NCI-H748 treated with DMSO at 0.1 percent for 48 hours (cell line): ENCODE results near the gene E2F8.
"Not testable (repeated sequence)": the region's sequence is repeated elsewhere in the genome, so short reads cannot be mapped to it uniquely, and the experiment has no call there.

Experiments
- DNase-seq: peaks from one replicate; lab custom pipeline; 2025; lab: John Stamatoyannopoulos, UW

Gene E2F8

GRCh38 chr11:19240420-19241259 lies at the start of gene E2F8:
TSS of gene E2F8 (minus strand) at chr11:19240945. CDS start at chr11:19240121, 824 bp downstream.
- peak; percentile 86 for DNase-seq

DNA sequence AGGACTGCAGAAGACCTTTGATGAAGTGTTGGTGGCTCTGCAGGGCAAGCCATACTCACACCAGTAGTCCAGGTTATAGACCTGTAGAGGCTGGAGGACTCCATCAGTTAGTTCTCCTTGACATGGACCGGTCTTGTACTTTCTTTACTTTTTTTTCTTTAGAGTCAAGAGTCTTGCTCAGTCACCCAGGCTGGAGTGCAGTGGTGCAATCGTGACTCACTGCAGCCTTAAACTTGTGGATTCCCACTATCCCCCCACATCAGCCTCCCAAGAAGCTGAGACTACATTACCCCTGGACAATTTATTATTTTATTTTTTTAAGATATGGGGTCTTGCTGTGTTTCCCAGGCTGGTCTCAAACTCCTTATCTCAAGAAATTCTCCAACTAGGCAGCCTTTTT lies 49.6 kb upstream of the E2F8 start:
- DNase-seq = no peak

GRCh38 chr11:19288256-19288655 lies 47.5 kb upstream of the E2F8 start:
- DNase-seq = no peak

DNA sequence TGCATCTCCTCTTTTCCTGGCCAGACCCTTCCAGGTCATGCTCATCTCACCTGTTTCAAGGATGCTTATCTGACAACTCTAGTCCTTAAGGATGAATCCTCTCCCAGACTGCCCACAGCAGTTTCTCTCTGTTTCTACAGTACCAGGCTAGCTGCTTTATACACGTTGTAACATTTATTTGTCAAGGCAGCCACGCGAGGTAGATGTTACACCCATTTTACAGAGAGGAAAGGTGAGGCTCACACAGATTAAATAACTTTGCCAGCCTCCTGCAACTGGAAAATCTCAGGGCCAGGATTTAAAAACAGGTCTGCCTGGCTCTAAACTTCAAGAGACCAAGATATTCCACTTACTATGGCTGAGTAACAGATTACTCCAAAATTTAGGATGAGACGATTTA lies 45.7 kb upstream of the E2F8 start:
- DNase-seq = no peak

DNA sequence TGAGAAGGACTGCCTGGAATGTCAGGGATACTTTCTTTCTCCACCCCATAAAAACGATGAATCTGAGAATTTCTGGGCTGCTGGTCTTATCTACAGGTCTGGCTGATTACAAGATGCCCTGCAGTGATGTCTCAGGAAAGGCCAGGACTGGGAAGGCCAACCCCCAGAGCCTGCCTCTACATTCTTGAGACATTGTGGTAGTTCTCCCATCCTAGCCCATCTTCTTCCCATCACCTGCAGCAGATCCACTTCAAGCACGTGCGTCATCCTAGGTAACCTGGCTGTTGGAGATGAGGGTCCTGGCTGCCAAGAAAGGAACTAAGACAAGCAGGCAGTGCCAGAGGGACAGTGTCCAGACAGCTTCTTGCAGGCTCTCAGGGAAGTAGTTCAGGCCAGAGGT lies 44.1 kb upstream of the E2F8 start:
- no peak for DNase-seq

DNA sequence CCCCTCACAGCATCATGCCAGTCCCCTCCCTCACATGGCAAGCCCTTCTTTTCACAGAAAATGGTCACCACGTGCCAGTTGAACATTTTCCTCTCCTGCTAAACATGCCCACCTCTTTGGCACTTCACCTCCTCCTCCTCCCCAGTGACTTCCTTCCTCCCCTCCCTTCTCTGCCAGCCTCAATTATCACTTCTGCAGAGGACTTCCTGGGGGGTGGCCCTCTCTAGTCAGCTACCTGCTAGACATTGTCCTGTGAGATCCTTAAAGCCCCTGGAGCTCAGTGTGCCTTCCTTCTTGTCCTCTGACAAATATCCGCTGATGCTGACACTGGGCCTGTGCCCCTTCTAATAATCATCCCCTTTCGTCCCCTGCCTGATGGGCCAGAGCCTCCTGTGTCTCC lies 43.2 kb upstream of the E2F8 start:
- no peak for DNase-seq

GRCh38 chr11:19281555-19281954 lies 40.8 kb upstream of the E2F8 start:
- no peak for DNase-seq

- peak; percentile 39 for DNase-seq
Observed at GRCh38 chr11:19281041-19281440, 40.3 kb upstream of the E2F8 start.

- DNase-seq = peak; percentile 5
Observed at GRCh38 chr11:19279451-19279850, 38.7 kb upstream of the E2F8 start.

GRCh38 chr11:19276859-19277808 lies 36.4 kb upstream of the E2F8 start:
- no peak for DNase-seq

DNA sequence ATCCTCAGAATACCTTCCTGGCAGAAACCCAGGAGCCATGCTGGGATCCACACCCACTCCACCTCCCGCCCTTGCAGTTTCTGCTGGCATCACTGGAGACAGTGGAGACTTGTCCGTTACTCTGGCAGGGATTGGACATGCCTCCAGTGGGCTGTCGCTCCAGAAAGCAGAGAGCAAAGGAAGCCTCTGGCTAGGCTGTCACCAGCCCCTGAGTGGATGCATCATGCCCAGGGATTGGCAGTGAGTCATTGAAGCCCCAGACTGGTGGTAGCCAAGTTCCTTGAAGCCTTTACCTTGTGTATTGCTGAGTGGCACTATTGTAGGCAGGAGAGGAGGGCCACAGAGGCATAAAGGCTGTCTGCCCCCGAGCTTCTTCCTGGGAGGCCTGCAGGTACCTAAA lies 34.8 kb upstream of the E2F8 start:
- DNase-seq = no peak

GRCh38 chr11:19273219-19273618 lies 32.5 kb upstream of the E2F8 start:
- not testable (repeated sequence) for DNase-seq

DNA sequence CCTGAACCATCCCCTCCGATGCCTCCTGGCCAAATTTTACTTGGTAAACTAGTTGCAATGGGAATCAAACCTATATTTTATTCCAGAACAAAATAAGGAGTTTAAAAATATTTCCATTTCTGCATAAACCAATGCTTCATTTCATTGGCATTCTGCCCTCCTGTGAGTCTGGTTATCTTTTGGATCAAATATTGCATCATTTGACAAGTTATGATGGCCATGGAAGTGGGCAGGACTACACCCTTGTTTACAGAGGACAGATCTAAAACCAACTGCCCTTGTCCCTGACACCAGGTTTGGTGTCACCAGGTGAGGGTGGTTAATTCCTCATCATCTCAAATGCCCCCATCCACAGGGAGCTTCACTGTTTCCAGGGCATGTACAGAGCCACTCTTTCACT lies 28.2 kb upstream of the E2F8 start:
- DNase-seq = no peak

- no peak for DNase-seq
Observed at GRCh38 chr11:19267567-19267966, 26.8 kb upstream of the E2F8 start.

DNA sequence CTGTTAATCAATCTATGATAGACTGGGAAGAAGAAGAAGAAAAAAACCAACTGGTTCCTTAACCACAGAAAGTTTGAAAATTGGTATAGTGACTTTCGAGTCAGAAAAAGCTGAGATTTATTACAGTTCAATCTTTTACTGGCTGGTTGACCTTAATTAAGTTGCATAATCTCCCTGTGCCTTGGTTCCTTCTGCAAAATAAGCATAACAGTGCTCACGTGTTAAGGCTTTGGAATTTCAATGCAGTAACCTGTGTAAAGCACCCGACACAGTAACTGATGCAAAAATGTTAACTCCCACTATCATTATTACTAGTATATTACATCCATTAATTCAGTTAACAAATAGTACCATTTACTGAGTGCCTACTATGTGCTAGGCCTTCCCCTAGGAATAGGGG lies 22.6 kb upstream of the E2F8 start:
- no peak for DNase-seq

DNA sequence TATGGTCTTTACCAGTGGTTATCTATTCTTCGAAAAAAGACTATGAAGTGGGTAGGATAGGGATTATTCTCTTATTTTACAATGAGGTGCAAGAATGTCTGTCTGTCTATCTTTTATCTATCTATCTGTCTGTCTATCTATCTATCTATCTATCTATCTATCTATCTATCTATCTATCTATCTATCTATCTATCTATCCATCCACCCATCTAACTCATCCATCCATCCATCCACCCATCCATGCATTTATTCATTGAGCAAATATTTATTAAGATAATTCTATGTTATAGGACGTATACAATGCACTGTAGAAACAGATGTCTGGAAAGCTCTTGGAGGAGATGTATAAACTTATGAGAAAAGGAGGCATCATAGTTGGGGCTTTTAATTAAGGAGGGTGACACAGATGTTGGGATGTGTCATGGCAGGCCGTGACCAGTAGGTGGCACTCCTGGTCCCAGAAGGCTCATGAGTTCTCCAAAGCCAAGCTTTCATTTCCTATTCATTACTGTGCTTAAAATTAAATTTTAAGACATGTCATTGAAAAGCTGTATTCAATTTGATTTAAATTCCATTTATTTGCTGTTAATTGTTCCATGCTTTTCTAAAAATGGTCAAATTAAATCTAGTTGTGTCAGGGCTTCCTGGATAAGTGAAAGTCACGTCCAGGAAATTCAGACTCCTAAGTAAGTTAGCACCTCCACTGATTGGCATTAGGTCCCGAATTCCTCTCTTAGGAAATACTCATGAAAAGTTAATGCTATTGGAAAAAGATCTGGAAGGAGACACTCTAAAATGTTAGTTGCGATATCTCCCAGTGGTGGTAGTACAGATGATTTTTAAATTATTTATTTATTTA lies 19.0 kb upstream of the E2F8 start:
- peak; percentile 32 for DNase-seq

DNA sequence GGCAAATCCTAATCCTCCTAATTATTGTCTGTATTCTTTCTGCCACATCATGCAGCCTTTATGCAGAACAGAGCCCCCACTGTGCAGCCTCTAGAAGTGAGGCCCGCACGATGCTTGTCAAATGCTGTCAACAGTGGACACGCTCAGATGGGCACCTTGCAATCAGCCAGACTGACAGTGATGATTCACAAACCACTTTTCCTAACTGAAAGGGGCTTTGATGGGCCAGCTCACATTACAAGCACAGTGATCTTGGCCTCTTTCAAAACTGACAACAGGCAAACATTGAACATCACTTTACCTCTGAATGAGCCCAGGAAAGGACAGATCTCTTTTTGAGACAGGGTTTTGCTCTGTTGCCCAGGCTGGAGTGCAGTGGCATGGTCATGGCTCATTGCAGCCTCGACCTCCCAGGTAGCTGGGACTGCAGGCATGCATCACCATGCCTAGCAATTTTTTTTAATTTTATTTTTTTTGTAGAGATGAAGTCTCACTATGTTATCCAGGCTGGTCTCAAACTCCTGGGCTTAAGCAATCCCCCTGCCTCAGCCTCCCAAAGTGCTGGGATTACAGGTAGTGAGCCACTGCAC lies 18.0 kb upstream of the E2F8 start:
- peak; percentile 50 for DNase-seq

DNA sequence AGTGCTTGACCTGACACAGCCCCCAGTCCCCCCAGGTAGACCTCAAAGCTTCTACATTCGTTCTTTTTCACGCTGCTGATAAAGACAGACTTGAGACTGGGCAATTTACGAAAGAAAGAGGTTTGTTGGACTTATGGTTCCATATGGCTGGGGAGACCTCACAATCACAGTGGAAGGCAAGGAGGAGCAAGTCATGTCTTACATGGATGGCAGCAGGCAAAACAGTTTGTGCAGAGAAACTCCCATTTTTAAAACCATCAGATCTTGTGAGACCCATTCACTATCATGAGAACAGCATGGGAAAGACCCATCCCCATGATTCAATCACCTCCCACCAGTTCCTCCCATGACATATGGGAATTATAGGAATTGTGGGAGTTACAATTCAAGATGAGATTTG lies 13.7 kb upstream of the E2F8 start:
- DNase-seq = not testable (repeated sequence)

GRCh38 chr11:19253817-19254216 lies 13.1 kb upstream of the E2F8 start:
- no peak for DNase-seq

DNA sequence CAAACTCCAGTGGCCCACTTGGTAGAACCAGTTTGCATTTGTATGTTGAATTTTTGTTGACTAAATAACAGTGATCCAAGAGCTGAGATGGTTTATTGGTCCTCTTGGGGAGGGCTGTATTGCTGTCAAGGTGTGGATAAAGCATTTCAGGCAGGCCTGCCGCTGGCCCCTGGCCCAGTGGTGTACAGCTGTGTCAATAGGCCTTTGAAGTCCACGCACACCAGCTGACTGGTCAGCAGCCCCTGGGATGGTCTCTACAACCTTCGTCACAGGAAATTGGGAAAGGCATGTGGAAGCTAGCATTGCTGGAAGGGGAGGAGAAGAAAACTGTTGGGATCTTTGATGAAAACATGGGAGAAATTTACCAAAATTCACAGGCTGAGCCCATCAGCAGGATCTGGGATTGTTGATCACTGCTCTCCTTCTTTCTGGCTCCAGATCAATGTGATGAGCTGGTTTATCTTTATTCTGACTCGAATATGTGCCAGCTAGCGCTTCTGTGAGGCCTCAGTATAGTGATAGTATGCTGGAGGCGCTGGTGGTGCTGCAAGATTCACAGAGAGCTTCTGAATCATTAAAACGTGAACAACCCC lies 12.5 kb upstream of the E2F8 start:
- DNase-seq = no peak
